Measurements from ENCODE around the gene CUL5.
"Not testable (repeated sequence)": the region's sequence is repeated elsewhere in the genome, so short reads cannot be mapped to it uniquely, and the experiment has no call there.

The CUL5 gene

GRCh38 chr11:108115500-108116140 is 106.9 kb downstream of the CUL5 start:
- DNase-seq (ENCODE audit: low read depth), result peak; percentile 24

GRCh38 chr11:108117746-108118371 is 109.2 kb downstream of the CUL5 start:
- DNase-seq (ENCODE audit: low read depth), result peak; percentile 25

GRCh38 chr11:108120936-108121273 is 112.2 kb downstream of the CUL5 start:
- DNase-seq (ENCODE audit: low read depth), result not testable (repeated sequence)

- DNase-seq (ENCODE audit: low read depth), result peak; percentile 44
These were observed 112.8 kb downstream of the CUL5 start, which contains the start of gene ACAT1 for GRCh38 chr11:108121274-108122155. Gene ACAT1 (plus strand): TSS chr11:108121567. CDS start chr11:108121607, 40 bp downstream.

DNA sequence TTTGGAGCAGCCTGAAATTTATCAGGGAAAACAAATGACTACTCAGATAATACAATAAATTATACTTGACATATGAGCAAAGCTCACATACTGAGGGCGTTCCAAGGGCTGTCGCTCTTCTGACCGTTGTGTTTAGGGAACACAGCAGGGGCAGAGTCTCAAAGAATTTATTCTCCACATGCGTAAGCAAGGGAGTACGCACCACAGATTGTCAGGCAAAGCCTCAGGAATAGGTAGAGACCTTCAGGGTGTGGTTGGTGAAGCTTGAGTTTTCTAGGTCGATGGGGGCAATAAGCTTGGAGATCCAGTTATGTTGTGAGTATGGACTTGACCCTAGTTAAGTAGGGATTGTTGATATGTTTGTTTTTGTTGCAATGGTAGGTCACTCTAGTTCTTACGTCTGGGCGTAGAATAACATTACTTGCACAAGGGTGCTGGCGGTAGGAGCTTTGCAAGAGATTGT is 113.5 kb downstream of the CUL5 start:
- DNase-seq (ENCODE audit: low read depth), result peak; percentile 20

DNA sequence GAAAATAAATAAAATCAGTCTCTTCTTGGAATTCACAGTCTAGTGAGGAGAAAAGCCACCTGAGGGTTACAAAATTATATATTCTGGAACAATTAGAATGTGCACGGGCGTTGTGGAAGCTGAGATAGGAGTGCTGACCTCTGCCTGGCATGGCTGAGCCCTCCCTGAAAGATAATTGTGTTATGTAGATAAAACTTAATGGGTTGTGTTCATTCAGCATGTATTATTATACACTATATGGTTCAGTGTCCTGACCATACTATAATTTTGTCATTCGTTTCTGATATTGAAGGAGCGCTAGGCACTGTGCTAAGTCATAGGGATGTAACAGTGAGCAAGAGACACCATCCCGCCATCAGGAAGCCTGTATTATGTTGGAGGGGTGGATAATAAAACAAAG is 116.4 kb downstream of the CUL5 start:
- DNase-seq (ENCODE audit: low read depth), result no peak

- no peak for DNase-seq (ENCODE audit: low read depth)
These were observed 120.1 kb downstream of the CUL5 start for GRCh38 chr11:108128772-108129171.

GRCh38 chr11:108131993-108132392 is 123.3 kb downstream of the CUL5 start:
- no peak for DNase-seq (ENCODE audit: low read depth)

DNA sequence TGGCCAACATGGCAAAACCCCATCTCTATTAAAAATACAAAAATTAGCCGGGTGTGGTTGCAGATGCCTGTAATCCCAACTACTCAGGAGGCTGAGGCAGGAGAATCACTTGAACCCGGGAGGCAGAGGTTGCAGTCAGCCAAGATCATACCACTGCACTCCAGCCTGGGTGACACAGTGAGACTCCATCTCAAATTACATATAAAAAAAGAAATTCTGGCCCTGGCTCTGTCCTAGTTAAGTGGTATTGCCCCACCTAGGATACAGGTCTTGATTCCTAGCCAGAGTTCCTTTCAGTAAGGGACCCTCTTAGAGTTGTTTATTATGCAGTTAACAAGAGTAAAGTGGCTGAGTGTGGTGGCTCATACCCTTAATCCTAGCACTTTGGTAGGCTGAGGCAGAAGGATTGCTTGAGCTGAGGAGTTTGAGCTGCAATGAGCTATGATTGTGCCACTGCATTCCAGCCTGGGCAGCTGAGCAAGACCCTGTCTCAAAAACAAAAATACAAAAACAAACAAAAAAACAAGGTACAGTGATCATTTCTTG is 124.4 kb downstream of the CUL5 start:
- DNase-seq (ENCODE audit: low read depth), result not testable (repeated sequence)

- DNase-seq (ENCODE audit: low read depth), result no peak
These were observed 127.3 kb downstream of the CUL5 start for GRCh38 chr11:108135845-108136544.

DNA sequence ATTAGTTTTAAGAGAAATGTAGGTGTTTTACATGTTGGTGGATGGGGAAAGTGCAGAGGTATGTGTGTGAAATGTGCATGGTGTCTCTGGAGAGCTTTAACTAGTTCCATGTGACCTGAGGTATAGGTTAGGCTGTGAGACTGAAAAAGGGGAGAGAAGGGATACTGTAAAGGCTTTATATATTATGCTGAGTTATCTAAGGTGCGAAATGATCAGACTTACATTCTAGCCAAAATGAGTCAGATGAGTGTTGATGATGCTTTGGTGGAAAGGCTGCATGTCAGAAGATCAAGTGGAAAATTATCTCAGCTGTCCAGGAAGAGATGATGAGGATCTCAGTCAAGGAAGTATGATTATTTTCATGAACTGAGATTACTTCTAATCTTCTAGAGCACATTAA is 128.5 kb downstream of the CUL5 start:
- no peak for DNase-seq (ENCODE audit: low read depth)

GRCh38 chr11:108142304-108142703 is 133.6 kb downstream of the CUL5 start:
- no peak for DNase-seq (ENCODE audit: low read depth)

GRCh38 chr11:108144615-108145014 is 135.9 kb downstream of the CUL5 start:
- DNase-seq (ENCODE audit: low read depth), result no peak

GRCh38 chr11:108147150-108147549 is 138.5 kb downstream of the CUL5 start:
- DNase-seq (ENCODE audit: low read depth), result no peak

DNA sequence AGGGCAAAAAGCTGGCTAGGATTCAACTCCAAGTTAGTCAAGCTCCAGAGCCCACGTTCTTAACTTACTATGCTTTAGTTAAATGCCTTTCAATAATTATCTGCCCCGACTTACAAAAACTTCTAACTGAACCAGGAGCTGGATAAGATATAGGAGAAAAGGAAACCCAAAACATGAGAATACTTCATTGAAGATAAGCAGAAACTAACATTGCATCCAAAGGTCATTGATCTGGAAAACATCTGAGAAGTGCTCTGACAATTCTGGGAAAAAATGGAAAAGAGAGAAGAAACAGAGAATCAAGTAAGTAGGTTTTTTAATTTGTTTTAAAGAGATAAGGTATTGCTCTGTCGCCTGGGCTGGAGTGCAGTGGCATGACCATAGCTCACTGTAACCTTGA is 139.9 kb downstream of the CUL5 start:
- DNase-seq (ENCODE audit: low read depth), result no peak

- no peak for DNase-seq (ENCODE audit: low read depth)
These were observed 145.9 kb downstream of the CUL5 start for GRCh38 chr11:108154591-108154990.

Data from HS-5 (cell line).